ENCODE results near the gene DPY19L1.
"Not testable (repeated sequence)": the region's sequence is repeated elsewhere in the genome, so short reads cannot be mapped to it uniquely, and the experiment has no call there.

Gene DPY19L1

GRCh38 chr7:35035511-35035961, 1.7 kb downstream of the DPY19L1 start:
- peak; percentile 32 for DNase-seq (ENCODE audit: low spot score)

- no peak for DNase-seq (ENCODE audit: low spot score)
Measured at GRCh38 chr7:35032166-35032565, 5.1 kb downstream of the DPY19L1 start.

- no peak for DNase-seq (ENCODE audit: low spot score)
Measured at GRCh38 chr7:35030848-35031247, 6.4 kb downstream of the DPY19L1 start.

- DNase-seq (ENCODE audit: low spot score): no peak
Measured at GRCh38 chr7:35029311-35029710, 8.0 kb downstream of the DPY19L1 start.

- no peak for DNase-seq (ENCODE audit: low spot score)
Measured at GRCh38 chr7:35026150-35026549, 11.1 kb downstream of the DPY19L1 start.

GRCh38 chr7:35025369-35025870, 11.9 kb downstream of the DPY19L1 start:
- no peak for DNase-seq (ENCODE audit: low spot score)

- no peak for DNase-seq (ENCODE audit: low spot score)
Measured at GRCh38 chr7:35024298-35024697, 13.0 kb downstream of the DPY19L1 start.

GRCh38 chr7:35022725-35023124, 14.6 kb downstream of the DPY19L1 start:
- DNase-seq (ENCODE audit: low spot score): no peak

GRCh38 chr7:35021445-35021844, 15.8 kb downstream of the DPY19L1 start:
- no peak for DNase-seq (ENCODE audit: low spot score)

- no peak for DNase-seq (ENCODE audit: low spot score)
Measured at GRCh38 chr7:35019801-35020200, 17.5 kb downstream of the DPY19L1 start.

GRCh38 chr7:35019179-35019729, 18.0 kb downstream of the DPY19L1 start:
- no peak for DNase-seq (ENCODE audit: low spot score)

- no peak for DNase-seq (ENCODE audit: low spot score)
Measured at GRCh38 chr7:35015346-35015859, 21.9 kb downstream of the DPY19L1 start.

- DNase-seq (ENCODE audit: low spot score): no peak
Measured at GRCh38 chr7:35012160-35012559, 25.1 kb downstream of the DPY19L1 start.

- no peak for DNase-seq (ENCODE audit: low spot score)
Measured at GRCh38 chr7:35011085-35011484, 26.2 kb downstream of the DPY19L1 start.

GRCh38 chr7:35007768-35008167, 29.5 kb downstream of the DPY19L1 start:
- no peak for DNase-seq (ENCODE audit: low spot score)

- DNase-seq (ENCODE audit: low spot score): no peak
Measured at GRCh38 chr7:35004531-35005095, 32.7 kb downstream of the DPY19L1 start.

- no peak for DNase-seq (ENCODE audit: low spot score)
Measured at GRCh38 chr7:35003679-35004303, 33.5 kb downstream of the DPY19L1 start.

- not testable (repeated sequence) for DNase-seq (ENCODE audit: low spot score)
Measured at GRCh38 chr7:35003177-35003650, 34.1 kb downstream of the DPY19L1 start.

- not testable (repeated sequence) for DNase-seq (ENCODE audit: low spot score)
Measured at GRCh38 chr7:34998335-34998734, 39.0 kb downstream of the DPY19L1 start.

GRCh38 chr7:34996423-34997090, 40.7 kb downstream of the DPY19L1 start:
- DNase-seq (ENCODE audit: low spot score): not testable (repeated sequence)

- DNase-seq (ENCODE audit: low spot score): no peak
Measured at GRCh38 chr7:34995757-34996156, 41.5 kb downstream of the DPY19L1 start.
